Transverse colon (tissue), 4 donors: ENCODE data around the gene TMEM38A.

Experiments used
- EP300 ChIP-seq: sonication (generic); formaldehyde crosslinking; IDR thresholded peaks from one replicate; pipeline ENCODE4 v1.6.1; 2017; ENCODE audit warnings: antibody characterized with exemption, low read depth
- POLR2AphosphoS5 ChIP-seq, 3 donors: sonication (generic); formaldehyde crosslinking; IDR thresholded peaks; one replicate each; pipeline ENCODE4 v1.6.1; 2016; ENCODE audit warnings: antibody characterized with exemption in 3 of 3
- TF ChIP-seq, protein P1 (sequence below), 5 experiments: fragments of 200-600 bp in 3 of 5; fragments of 450-650 bp in 2 of 5; sonication (generic) in 3 of 5; IDR thresholded peaks; 1 replicate in 2 of 5; 2 replicates in 3 of 5; pipeline ENCODE4 v1.5.1; 2016 to 2017; ENCODE audit warnings: antibody characterized with exemption in 5 of 5, inconsistent platforms in 3 of 5, mild to moderate bottlenecking in 2 of 5, moderate library complexity in 1 of 5

GRCh38 chr19:16703677-16704076, 42.7 kb downstream of the TMEM38A start:
- TF ChIP-seq POLR2AphosphoS5 (IDR thresholded peaks at IDR 0.05) (no peak), EP300 (no peak)
- TF ChIP-seq, protein P1, sequence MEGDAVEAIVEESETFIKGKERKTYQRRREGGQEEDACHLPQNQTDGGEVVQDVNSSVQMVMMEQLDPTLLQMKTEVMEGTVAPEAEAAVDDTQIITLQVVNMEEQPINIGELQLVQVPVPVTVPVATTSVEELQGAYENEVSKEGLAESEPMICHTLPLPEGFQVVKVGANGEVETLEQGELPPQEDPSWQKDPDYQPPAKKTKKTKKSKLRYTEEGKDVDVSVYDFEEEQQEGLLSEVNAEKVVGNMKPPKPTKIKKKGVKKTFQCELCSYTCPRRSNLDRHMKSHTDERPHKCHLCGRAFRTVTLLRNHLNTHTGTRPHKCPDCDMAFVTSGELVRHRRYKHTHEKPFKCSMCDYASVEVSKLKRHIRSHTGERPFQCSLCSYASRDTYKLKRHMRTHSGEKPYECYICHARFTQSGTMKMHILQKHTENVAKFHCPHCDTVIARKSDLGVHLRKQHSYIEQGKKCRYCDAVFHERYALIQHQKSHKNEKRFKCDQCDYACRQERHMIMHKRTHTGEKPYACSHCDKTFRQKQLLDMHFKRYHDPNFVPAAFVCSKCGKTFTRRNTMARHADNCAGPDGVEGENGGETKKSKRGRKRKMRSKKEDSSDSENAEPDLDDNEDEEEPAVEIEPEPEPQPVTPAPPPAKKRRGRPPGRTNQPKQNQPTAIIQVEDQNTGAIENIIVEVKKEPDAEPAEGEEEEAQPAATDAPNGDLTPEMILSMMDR (IDR thresholded peaks at IDR 0.05): no peak
